Ishikawa (cell line): Measurements from ENCODE around the gene BRD9.

ENCODE experiments used
- CEBPB ChIP-seq: IDR thresholded peaks from 2 replicates; pipeline ENCODE4 v1.6.1; 2012
- CREB1 ChIP-seq: IDR thresholded peaks from 2 replicates; pipeline ENCODE4 v1.6.1; 2012; ENCODE audit warnings: low read depth
- EP300 ChIP-seq: IDR thresholded peaks from 2 replicates; pipeline ENCODE4 v1.6.1; 2012; ENCODE audit warnings: borderline replicate concordance
- FOXM1 ChIP-seq: IDR thresholded peaks from 2 replicates; pipeline ENCODE4 v1.6.1; 2012; ENCODE audit warnings: low read depth, borderline replicate concordance
- NFIC ChIP-seq: IDR thresholded peaks from 2 replicates; pipeline ENCODE4 v1.6.1; 2012
- RAD21 ChIP-seq: IDR thresholded peaks from 2 replicates; pipeline ENCODE4 v1.6.1; 2012; ENCODE audit warnings: low read depth
- TAF1 ChIP-seq: IDR thresholded peaks from 2 replicates; pipeline ENCODE4 v1.6.1; 2012; ENCODE audit warnings: low read depth, mild to moderate bottlenecking
- TCF12 ChIP-seq: IDR thresholded peaks from 2 replicates; pipeline ENCODE4 v1.6.1; 2012; ENCODE audit warnings: low read depth
- TEAD4 ChIP-seq: IDR thresholded peaks from 2 replicates; pipeline ENCODE4 v1.6.1; 2012
- YY1 ChIP-seq: IDR thresholded peaks from 2 replicates; pipeline ENCODE4 v1.6.1; 2012; ENCODE audit warnings: low read depth
- ZBTB7A ChIP-seq: IDR thresholded peaks from 2 replicates; pipeline ENCODE4 v1.6.1; 2012; ENCODE audit warnings: low read depth
- TF ChIP-seq, protein P1 (sequence below): IDR thresholded peaks from 2 replicates; pipeline ENCODE4 v1.6.1; 2012; ENCODE audit warnings: low read depth, mild to moderate bottlenecking
- TF ChIP-seq, protein P2 (sequence below): IDR thresholded peaks from 2 replicates; pipeline ENCODE4 v1.6.1; 2012

DNA sequence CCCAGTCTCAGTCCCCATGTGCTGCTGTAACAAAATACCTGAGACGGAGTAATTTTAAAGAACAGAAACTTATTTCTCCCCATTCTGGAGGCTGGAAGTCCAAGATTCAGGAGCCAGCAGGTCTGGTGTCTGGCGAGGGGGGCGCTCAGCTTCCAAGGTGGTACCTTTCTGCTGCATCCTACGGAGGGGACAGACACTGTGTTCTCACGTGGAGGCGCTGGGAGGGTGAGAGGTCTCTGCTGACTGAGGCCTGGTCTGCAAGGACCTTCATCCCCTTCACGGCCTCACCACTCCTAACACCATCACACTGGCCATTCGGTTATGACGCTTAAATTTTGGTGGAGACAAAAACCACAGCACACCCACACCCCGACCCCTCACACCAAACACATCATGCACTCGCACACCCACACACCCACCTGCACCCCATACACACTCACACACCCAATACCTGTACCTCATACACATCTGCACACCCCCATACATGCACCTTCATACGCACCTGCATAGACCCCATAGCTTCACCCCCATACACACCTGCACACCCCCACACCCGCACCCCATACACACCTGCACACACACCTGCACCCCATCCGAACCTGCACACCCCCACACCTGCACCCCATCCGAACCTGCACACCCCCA lies 32.0 kb downstream of the BRD9 start:
- TF ChIP-seq RAD21, result no peak
- TF ChIP-seq YY1, result no peak
- TF ChIP-seq ZBTB7A, result no peak
- no peak for TF ChIP-seq NFIC
- TF ChIP-seq, protein P1, sequence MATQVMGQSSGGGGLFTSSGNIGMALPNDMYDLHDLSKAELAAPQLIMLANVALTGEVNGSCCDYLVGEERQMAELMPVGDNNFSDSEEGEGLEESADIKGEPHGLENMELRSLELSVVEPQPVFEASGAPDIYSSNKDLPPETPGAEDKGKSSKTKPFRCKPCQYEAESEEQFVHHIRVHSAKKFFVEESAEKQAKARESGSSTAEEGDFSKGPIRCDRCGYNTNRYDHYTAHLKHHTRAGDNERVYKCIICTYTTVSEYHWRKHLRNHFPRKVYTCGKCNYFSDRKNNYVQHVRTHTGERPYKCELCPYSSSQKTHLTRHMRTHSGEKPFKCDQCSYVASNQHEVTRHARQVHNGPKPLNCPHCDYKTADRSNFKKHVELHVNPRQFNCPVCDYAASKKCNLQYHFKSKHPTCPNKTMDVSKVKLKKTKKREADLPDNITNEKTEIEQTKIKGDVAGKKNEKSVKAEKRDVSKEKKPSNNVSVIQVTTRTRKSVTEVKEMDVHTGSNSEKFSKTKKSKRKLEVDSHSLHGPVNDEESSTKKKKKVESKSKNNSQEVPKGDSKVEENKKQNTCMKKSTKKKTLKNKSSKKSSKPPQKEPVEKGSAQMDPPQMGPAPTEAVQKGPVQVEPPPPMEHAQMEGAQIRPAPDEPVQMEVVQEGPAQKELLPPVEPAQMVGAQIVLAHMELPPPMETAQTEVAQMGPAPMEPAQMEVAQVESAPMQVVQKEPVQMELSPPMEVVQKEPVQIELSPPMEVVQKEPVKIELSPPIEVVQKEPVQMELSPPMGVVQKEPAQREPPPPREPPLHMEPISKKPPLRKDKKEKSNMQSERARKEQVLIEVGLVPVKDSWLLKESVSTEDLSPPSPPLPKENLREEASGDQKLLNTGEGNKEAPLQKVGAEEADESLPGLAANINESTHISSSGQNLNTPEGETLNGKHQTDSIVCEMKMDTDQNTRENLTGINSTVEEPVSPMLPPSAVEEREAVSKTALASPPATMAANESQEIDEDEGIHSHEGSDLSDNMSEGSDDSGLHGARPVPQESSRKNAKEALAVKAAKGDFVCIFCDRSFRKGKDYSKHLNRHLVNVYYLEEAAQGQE, result no peak
- no peak for TF ChIP-seq FOXM1
- no peak for TF ChIP-seq EP300
- TF ChIP-seq CEBPB, result no peak
- no peak for TF ChIP-seq TEAD4
- no peak for TF ChIP-seq TAF1
- no peak for TF ChIP-seq CREB1
- TF ChIP-seq, protein P2, sequence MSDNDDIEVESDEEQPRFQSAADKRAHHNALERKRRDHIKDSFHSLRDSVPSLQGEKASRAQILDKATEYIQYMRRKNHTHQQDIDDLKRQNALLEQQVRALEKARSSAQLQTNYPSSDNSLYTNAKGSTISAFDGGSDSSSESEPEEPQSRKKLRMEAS, result no peak
- no peak for TF ChIP-seq TCF12
